GM18507 (cell line): ENCODE measurements around the gene SEMA5B.
A peak's percentile ranks its signal among the peaks of the same experiment; 100 is the strongest.

Source experiments
- DNase-seq: peaks from one replicate; pipeline ENCODE4 v3.0.0; 2011; ENCODE audit warnings: low read depth; ENCODE audit not compliant: insufficient read length; ENCODE audit errors: extremely low spot score
- FAIRE-seq: peaks from 2 replicates; lab custom pipeline; 2011; peaks lifted over from hg19 to GRCh38; lab: Jason Lieb, UNC

SEMA5B gene, protein sequence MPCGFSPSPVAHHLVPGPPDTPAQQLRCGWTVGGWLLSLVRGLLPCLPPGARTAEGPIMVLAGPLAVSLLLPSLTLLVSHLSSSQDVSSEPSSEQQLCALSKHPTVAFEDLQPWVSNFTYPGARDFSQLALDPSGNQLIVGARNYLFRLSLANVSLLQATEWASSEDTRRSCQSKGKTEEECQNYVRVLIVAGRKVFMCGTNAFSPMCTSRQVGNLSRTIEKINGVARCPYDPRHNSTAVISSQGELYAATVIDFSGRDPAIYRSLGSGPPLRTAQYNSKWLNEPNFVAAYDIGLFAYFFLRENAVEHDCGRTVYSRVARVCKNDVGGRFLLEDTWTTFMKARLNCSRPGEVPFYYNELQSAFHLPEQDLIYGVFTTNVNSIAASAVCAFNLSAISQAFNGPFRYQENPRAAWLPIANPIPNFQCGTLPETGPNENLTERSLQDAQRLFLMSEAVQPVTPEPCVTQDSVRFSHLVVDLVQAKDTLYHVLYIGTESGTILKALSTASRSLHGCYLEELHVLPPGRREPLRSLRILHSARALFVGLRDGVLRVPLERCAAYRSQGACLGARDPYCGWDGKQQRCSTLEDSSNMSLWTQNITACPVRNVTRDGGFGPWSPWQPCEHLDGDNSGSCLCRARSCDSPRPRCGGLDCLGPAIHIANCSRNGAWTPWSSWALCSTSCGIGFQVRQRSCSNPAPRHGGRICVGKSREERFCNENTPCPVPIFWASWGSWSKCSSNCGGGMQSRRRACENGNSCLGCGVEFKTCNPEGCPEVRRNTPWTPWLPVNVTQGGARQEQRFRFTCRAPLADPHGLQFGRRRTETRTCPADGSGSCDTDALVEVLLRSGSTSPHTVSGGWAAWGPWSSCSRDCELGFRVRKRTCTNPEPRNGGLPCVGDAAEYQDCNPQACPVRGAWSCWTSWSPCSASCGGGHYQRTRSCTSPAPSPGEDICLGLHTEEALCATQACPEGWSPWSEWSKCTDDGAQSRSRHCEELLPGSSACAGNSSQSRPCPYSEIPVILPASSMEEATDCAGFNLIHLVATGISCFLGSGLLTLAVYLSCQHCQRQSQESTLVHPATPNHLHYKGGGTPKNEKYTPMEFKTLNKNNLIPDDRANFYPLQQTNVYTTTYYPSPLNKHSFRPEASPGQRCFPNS

DNA sequence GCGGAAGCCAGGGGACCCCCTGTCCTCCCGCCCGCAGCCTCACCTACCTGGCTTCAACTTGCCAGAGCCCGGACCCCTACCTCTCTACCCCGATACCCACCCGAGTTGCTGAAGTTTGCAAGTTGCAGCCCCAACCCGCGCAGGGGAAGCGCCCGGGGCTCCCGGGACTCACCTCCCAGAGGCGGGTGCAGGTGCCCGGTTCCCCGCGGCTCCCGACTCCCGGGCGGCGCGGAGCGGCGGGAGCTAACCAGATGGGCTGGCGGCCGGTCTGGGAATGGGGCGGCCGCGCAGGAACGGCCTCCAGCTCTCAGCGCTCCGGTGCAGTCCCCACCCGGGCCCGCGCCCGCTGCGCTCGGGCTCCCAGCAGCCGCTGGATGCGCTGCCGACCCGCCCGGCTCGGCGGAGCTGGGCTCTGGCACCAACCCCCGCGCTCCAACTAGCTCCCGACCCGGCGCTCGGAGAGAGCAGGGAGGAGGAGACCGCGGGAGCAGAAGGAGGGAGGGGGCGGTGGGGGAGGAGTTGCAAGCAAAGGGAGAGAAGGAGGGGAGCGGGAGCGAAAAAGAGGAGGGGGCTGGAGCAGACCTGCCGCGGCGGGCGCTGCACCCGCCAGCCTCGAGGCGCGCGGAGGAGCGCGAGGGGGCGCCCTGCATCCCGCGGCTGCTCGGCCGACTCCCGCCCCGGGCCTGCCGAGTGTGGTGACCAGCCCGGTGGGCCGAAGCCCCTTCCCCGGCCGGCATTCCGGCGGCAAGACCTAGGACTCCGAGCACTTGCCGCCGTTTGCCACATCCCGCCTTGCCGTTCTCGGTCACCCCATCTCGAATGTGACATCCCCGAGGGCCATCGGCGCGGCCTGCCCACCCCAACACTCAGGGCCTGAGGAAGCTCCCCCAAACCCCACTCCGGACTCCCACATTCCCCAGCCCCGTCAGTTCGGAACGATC is at the start of gene SEMA5B:
SEMA5B (minus strand) TSS at position 472 of the 941 bp plus-strand sequence. CDS start 66,500 bp downstream, outside the sequence.
- FAIRE-seq (no peak), DNase-seq (no peak)

DNA sequence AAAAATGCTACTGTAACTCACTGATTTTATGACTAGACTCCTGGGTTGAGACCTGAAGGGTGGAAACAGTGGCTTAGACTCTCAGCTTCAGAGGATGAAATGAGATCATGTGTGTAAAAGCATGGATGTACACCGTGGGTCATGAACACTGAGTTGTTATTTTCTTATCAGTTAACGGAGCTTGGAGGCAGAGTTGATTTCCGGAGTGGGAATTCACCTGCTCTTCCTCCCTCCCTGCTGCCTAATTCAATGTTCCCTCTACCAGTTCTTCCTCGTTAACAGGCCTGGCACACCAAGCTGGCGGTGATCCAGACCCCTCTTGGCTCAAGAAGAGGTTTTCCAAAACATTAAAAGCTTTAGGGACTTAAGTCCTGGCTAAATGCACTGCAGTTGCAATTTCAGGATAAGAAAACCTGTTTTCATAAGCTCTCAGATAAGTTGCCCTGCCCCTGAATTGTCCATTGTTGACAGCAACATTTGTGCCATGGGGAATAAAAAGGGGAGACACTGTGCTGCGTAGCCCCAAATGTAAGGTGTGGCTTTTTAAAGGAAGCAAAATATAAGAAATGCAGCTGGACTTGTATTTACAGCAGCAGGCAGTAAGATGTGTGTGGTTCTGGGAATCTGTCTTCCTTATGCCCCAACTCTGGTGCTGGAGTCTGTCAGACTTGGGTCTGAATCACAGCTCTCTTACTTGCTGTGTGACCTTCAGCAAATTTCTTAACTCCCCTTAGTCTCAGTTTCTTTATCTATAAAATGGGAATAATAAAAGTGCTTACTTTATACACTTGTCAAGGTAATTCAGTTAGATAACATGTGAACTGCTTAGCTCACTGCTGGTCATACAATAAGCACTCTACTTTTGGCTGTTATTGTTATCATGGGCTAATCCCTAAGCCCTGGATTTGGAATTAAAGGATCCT is 49.2 kb upstream of the SEMA5B start:
- no peak for FAIRE-seq
- DNase-seq = no peak

DNA sequence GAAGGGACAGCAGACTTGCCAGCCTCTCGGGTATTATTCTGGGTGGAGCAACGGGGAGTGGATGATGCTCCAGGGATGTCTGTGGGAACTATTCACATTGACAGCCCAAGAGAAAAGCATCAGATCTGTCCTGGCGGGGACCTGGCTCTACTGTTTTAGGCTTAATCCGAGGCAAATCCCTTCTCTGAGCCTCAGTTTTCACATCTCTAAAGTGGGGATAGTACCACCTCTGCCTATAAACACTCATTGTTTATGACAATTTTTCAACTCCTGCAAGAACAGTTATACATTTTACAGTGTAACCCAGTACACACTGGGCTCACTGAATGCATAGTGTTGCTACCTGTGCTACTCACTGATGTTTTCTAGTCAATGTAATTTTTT is 48.5 kb upstream of the SEMA5B start:
- no peak for DNase-seq
- FAIRE-seq = no peak

DNA sequence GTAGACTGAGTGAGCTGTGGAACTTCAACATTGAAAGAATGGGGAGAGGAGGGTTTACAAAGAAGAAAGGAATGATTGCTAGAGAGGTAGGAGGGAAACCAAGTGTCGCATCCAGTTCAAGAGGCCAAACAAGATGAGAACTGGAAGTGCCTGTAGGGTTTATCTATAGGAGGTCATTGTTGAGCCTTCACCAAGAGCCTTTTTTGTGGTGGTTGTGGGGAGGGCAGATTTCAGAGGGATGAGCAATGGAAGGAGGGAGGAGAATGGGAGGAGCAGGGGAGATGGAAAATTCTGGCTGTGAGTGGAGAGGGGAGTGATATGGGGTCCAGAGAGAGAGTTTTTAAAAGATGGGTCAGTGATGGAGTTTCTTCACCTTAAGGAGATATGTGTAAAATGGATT is 47.8 kb upstream of the SEMA5B start:
- no peak for DNase-seq
- FAIRE-seq = no peak

DNA sequence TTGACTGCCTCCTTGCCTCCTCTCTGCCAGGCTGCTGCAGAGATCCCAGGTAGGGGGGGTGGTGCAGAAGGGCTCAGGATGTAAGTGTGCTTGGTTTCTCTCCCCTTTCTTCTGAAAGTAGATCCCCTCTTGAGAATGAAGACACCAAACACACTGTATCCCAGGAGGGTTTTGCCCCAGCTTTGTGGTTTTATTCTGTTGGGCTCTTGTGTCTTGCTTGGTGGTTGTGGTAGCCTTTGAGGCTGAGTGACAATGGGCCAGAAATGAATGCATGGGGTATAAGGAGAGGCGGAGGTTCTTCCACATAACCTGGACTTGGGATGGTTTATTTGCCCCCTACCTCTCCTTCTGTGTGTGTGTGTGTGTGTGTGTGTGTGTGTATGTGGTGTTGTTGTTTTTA is 45.0 kb upstream of the SEMA5B start:
- FAIRE-seq = no peak

DNA sequence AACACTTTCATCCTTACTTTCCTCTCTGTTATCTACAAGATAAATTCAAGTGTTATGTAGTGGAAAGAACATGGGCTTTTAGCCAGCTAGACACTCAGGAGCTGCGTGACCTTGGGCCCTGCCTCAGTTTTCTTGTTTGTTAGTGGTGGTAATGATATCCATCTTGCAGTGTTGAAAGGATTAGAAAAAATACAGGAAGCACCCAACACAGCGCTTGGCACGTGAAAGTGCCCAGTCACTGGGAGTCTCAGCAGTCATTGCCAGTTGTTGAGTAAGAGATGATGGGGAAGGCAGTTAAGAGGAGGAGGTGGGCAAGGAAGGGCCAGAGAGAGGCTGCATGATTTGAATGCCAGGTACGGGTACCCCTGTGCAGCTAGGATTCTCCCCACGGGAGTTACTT is 44.6 kb upstream of the SEMA5B start:
- DNase-seq (no peak), FAIRE-seq (no peak)

More for the DNA sequence above, 45.0 kb upstream of the SEMA5B start:
- no peak for DNase-seq

DNA sequence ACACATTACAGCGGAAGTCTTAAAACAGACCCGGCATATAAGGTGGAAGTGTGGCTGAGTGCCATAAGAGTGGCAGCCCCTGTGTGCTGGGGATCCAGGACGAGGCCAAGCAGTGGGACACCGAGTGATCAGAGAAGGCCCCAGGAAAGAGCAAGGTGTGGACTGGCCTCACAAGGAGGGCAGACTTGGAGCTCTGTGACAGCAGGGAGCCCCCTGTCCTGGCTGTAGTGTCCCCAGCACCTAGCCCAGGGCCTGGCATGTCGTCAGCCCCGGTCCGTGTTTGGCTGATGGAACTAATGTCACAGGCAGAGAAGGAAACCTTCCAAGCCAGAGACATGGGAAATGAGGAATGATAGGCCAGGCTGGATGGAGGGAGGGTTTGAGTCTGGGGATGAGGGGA is 44.0 kb upstream of the SEMA5B start:
- FAIRE-seq (no peak), DNase-seq (no peak)

DNA sequence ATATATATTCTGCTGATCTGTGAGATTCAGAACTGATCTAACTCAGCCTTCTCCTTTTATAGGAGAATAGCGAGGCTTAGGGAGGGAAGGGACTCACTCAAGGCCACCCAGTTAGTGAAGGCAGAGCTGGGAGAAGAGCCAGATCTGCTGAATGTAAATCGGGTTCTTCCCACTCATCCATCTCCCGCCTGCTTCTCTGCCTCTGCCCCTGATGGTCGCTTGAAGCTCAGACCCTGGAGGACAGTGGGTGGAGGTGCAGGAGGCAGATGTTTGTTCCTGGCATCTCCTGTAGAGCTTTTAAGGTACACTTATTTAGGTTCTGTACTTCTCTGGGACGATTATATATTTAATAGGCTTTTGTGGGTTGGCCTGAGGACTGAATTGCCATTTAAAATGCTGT is 43.6 kb upstream of the SEMA5B start:
- FAIRE-seq = no peak
- DNase-seq = no peak

DNA sequence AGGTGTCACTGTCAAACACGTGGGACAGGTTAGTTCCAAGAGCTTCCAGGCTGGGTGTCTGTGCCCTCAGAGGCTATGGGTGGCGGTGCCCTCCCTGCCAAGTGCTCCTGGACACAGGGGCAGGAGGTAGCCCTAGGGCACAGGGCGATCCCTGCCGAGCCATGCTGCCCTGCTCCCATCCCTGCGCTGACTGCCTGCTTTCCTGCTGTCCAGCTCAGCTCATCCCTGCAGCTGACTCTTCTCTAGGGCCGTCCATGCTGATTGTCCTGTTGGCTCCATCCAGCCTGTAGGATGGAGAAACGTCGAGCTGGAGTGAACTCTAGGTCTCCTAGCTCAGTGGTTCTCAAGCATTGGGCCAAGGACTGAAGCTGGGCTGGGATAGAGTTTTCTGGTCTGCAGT is 42.9 kb upstream of the SEMA5B start:
- FAIRE-seq = no peak

DNA sequence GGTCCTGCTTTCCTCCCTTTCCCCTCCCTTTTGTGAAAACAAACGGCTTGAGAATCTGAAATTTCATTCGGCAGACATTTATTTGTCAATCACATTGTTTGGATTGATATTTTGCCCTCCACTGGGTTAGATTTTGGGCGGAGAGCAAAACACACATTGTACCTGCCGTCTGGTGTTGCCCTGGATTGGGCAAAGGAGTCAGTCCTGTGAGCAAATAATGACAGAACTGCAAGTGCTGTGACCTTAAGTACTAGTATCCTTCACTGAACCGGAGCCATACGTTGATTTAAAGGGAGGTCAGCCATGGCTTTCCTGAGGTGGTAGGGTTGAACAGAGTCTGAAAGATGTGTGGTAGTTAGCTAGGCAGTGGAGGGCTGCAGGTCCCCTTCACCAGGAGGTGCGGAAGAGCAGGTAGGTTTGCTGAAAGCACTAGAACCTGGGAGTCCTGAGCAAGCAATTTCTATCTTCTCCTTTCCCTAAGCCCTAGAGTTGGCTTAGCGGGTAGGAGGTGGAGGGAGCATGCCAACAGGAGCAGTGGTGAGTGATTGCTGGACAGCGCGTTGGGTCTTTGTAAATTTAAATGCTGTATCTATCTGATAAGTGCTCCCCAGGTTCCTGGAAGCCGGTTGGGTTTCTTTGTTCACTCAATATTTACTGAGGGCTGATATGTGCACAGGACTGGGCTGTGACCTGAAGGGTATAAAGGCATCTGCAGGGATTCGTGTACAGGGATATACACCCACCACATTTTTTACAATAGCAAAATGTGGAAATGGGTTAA is 41.2 kb upstream of the SEMA5B start:
- DNase-seq (no peak), FAIRE-seq (no peak)

More for the DNA sequence above, 42.9 kb upstream of the SEMA5B start:
- DNase-seq = no peak

DNA sequence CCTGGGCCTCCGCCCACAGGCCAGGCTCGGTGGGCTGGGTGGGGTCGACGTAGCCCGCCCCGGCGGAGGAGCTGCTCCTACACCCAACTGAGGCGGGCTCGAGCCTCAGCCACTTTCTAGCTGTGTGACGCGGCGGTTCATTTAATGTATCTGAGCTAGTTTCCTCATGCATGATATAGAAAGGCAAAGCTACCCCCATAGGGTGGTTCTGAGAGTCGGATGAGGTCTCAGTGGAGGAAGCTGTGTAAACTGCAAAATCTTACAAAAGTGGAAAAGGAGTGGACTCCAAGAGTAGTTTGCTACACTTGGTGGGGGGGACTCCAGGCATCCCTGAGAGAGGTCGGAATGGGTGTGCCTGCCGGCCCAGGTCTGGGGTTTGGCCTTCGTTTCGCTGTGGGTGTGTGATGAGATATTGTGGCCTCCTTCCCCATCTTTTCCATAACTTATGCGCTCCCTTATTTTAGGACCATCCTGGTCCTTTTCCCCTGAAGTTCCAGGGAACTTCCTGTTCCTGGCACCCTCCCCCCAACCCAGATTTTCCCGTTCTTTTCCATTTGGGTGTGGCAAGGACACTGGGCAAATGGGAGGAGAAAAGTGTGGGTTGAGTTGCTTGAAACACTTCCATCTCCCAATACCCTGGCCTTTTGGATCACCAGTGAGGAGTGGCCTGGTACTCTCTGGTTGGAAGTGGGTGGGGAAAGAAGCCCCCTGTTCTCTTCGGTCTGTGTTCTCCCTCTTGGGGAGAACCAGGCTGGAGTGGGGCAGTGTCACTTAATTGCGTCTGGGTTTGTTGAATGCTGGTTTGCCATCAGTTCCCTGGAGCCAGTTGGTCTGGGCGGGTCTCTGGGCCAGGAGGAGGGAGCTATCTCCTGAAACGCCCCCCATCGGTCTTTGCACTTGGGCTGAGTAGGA is 40.4 kb upstream of the SEMA5B start:
- DNase-seq (no peak), FAIRE-seq (no peak)

DNA sequence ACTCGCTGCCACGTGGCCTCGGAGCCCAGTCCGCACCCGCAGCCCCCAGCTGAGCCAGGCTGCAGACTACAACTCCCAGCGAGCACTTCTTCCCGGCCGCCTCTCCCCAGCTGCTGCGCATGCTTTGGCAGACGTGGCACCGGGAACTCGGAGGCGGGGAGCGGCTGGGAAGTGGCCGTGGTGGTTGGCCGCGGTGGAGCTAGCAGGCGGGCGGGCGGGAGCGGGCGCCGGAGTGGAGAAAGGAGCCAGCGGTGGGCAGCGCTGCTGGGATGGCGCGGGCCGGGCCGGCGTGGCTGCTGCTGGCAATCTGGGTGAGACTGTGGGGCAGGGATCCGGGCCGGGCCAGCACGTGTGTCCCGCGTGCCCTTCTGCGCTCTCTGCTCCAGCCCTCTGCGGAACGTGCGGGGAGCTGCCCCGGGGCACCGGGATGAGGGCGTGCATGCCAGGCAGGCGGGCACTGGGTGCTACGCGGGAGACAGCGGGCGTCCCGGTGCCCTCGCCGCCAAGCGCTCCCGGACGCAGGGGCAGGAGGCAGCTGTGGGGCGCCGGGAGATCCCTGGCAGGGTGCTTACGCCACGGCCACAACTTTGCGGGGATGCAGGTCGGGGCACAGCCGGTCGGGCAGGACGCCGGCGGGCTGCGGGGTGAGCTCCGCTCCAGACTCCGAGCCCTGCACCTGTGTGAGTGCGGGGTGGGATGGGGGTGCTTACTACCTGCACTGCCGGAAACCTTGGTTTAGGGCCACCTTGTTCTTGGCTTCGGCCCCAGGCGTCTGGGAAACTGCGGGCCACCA is 39.5 kb upstream of the SEMA5B start, which contains the start of gene PDIA5:
PDIA5 (plus strand) TSS at position 130 of the 793 bp plus-strand sequence; CDS start at position 270, 140 bp downstream.
- FAIRE-seq = peak; percentile 81
- peak; percentile 85 for DNase-seq

DNA sequence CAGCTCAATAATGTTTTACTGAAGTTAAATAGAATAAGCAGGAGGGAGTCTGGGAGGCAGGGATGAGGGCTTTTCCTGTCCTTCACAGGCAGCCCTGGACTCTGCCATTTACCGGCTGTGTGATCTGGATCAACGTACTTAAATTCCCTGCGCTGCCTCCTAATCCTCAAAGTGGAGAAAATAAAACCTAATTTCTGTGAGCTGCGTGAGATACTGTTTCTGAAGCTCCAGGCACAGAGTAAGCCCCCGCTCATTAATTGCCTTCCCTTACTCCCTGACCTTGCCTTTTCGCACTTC is 39.0 kb upstream of the SEMA5B start:
- FAIRE-seq = no peak
- DNase-seq = no peak

DNA sequence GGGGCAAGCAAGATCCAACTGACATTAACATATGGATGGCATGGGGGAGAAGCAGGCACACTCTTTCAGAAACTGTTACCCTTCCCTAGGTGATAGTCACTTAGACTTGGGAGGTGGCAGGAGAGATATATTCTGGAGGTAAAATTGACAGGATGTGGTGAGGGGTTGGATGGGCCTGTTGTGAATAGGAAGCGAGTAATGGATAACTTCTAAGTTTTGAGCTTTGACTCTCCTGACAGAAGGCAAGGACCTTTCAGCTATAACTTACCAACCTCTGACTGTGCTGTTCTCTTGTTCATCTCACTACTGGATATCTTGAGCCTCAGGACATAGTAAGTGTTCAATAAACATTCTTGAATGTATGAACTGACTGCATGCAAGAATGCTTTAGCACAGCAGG is 37.4 kb upstream of the SEMA5B start:
- FAIRE-seq (no peak), DNase-seq (no peak)

DNA sequence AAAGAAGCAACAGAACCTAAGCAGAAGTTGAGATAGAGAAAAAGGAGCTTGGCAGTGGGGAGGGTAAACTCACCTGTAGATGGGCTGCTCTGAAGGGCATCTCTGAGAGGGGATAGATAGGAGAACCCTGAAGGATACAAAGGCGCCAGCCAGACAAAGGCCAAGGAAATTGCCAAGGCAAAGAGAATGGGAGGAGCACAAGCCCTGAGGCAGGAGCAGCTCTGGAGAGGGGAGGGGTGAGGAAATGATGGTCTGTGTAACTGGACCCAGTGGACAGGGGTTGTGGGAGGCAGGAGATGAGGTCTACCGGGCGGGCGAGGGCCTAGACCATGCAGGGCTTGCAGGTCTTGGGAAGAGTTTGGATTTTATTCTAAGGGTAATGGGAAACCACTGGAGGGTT is 36.9 kb upstream of the SEMA5B start:
- DNase-seq = no peak
- no peak for FAIRE-seq

DNA sequence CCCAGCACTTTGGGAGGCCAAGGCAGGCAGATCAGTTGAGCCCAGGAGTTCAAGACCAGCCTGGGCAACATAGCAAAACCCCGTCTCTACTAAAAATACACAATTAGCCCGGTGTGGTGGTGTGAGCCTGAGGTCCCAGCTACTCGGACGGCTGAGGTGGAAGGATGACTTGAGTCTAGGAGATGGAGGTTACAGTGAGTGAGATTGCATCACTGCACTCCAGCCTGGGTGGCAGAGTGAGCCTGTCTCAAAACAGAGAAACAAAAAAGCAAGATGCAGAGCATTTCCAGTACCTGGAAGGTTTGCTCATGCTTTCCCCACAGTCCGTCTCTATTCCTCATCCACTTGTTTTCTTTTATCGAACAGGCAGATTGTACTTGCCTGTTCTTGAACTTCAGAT is 35.5 kb upstream of the SEMA5B start:
- DNase-seq = no peak
- no peak for FAIRE-seq
